Activated CD4-positive, CD25-positive, alpha-beta regulatory T cell (primary cell): Measurements from ENCODE around the gene CA9.

ENCODE experiments used
- DNase-seq, 4 experiments: peaks; one replicate each; lab custom pipeline; 2025; lab: John Stamatoyannopoulos, UW

The CA9 gene

DNA sequence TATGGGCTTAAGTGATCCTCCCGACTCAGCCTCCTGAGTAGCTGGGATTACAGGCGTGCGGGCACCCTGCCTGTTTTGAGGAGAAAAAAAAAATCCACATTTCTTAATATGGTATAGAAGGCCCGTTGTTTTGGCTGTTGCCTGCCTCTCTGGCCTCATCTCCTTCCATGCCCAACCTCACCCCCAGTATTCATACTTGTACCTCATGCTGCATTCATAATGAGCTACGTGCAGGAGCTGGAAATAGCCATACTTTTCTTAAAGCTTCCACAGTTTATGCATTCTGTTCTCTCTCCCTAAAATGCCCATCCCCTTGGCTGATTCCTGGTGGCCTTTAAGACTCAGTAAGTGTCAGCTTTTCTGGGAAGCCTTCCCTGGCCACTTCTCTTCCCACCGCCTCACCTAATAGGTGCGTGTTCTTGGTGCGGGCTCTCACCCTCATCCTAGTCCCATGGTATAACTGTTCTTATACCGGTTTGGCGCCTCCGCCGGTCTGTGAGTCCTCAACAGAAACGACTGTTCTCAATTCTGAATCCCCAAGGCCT lies 18.1 kb downstream of the CA9 start:
- no peak for DNase-seq

DNA sequence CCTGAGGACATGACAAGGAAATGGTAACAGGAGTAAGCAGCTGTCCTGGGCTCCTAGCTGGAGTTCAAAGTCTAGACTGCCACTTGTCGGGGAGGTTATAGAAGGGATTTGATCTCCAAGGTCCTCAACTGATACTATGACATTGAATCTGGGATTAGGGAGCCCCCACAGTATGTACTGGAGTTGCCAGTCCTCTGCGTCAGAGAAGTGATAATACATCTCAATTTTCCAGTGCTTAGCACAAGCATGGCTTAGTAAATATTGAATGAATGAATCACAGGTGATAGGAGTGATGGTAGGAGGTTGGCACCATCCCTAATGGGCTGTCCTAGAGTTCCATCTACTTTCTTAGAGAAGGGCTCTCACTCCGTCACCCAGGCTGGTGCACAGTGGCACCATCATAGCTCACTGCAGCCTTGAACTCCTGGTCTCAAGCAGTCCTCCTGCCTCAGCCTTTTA lies 22.2 kb downstream of the CA9 start:
- no peak for DNase-seq

DNA sequence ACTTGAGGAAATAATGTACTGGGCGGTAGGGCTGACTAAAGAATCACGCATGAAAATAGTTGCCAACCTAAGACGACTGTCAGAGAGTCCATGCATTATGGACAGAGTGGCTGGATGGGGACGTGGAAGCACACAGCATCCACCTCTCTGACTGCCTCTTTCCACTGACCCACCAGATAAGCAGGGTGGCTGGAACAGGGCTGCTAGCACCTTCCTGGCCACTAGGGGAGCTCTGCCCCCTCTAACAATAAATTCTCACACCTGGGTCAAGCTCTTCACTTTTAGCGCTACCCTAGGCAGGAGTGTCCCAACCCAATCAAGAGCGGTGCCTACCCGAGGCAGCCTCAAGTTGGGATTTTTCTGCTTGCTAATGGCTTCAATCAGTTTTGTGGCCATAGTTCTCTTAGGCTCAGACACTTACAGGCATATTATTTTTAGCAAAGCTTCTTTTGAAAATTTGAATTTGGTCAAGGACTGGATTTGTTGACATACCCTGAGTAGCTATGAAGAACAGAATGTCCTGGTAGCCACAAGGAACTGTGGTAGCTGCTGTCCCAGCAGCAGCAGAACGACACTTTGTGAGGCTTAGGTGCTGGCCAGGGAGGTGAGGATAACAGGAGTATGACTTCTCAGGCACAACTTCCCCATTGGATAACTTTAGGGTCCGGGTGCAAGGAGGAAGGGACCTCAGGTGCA lies 22.9 kb downstream of the CA9 start:
- peak; percentile 12 to 38 (median 20) for DNase-seq

DNA sequence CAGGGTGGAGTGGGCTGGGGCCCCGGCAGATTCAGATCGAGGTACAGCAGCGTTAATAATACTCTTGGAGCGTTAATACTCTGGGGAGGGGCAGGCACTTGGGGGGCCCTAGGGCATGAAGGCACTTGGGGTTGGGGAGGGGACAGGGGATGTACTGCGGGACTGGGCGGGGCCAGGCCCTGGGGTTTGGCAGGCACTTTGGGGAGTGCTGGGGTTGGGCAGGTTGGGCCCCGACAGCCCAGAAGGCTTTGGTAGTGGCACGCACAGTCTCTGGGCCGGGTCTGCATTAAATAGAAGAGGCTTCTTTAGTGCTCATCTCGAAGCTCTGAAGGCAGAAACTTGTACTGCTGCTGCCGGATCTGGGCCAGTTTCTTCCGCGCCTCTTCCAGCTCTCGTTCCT lies 23.8 kb downstream of the CA9 start:
- no peak for DNase-seq

DNA sequence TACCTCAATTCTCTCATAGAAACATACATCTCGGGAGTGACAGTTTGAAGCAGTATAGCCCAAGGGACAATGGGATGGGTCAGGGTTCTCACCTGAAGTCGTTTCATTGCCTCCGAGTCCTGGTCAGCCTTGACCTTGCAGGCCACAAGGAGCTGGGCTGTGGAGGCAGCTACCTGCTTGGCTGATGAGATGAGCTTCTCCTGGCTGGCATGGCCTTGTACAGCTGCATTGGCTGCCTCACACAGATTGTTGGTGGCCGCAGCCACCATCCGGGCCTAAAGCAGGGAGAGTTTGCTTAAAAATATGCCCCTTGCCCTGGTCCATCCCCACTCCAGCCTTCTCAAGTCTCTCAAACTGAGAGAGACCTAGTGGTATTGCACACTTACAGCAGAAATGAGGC lies 24.5 kb downstream of the CA9 start:
- DNase-seq, result no peak

DNA sequence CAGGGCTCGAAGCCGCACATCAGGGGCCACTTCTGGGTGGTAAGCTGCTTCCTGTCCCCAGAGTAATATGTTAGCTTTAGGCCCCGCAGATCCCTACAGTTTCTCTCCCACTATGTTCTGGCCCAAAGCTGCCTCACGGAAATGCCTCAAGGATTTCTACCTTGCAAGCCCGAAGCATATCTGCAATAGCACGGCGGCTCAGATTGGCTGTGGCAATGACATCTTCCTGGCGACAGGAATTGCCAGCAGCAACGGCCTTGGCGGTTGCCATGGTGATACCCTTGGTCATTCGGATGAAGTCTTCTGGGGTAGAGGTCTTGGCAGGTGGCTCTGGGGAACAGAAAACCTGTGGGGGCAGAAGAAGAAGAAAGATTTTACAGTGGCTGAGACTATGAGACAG lies 26.3 kb downstream of the CA9 start:
- no peak for DNase-seq

DNA sequence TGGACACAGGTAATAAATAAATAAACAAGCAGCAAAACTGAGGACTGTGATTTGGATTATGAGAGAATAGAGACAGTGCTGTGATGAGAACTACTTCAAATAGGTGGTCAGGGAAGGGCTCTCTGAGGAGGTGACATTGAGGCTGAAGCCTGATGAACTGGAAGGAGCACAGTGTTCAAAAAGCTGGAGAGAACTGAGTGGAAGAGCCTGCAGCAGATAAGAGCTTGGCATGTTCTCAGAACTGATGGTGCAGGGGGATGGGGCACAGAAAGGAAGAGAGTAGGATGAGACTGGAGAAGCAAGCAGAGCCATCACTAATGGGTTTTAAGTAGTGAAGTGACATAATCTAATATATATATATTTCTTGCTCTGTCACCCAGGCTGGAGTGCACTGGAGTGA lies 27.2 kb downstream of the CA9 start:
- DNase-seq, result no peak

DNA sequence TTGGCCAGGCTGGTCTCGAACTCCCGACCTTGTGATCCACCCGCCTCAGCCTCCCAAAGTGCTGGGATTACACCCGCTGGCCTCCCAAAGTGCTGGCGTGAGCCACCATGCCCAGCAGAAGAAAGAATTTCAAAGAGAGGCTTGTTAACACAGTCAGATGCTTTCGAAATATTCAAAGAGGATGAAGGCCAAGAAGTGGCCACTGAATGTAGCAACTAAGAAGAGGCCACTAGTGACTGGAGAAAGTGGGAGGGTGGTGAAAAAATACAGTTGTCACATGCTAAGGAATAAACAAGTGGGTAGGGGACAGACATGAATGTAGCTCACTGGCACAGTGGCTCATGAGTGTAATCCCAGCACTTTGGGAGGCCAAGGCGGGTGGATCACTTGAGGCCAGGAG lies 29.0 kb downstream of the CA9 start:
- DNase-seq, result no peak

DNA sequence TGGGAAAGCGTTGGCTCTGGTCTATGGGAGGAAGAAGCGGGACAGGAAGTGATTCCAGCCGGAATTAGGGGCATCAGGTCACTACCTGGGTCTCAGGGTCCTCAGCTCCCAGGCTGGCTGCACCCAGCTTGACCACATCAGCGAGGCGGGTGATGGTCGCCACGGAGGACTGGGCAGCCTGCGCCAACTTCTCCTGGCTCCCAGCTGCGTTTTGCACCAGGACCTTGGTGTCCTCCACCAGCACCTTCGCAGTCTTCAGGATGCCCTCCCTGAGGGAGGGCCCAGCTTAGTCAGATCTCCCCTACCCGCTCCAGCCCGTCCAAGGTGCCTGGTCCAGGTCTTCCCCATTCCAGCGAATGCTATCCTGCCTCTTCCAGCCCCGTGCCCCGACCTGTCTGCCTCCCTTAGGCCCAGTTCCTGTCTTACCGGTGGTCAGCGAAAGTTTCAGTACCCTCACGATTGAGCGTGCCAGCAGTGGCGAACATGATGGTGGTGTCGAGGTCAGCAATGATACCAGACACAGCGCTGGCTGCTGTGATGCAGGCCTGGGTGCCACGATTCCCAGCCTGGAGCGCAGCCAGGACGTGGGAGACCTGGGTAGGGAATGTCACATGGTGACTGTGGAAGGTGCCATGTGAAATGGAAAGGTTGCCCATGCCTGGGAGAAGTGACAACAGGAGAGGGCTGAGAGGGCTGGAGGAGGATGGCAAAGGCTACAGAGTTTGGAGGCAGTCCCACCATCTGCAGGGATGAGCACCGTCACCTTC lies 30.4 kb downstream of the CA9 start:
- DNase-seq, result no peak

DNA sequence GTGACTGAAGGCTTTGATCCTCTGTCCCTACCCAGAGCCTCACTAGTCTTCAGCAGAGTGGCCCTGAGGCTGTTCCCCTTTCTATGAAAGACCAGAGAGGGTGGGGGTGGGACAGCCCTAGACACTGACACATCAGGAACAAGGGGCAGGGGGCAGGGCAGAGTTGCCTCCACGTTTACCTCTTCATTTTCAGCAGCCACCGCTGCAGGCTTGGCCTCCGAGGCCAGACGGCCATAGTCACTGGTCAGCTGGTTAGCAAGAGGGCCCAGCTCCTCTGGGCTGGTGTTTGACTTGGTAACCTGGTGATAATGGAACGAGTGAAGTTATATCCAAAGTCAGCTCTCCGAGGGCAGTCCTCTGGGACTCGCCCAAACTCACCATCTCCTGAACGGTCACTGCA lies 31.6 kb downstream of the CA9 start:
- DNase-seq, result no peak

DNA sequence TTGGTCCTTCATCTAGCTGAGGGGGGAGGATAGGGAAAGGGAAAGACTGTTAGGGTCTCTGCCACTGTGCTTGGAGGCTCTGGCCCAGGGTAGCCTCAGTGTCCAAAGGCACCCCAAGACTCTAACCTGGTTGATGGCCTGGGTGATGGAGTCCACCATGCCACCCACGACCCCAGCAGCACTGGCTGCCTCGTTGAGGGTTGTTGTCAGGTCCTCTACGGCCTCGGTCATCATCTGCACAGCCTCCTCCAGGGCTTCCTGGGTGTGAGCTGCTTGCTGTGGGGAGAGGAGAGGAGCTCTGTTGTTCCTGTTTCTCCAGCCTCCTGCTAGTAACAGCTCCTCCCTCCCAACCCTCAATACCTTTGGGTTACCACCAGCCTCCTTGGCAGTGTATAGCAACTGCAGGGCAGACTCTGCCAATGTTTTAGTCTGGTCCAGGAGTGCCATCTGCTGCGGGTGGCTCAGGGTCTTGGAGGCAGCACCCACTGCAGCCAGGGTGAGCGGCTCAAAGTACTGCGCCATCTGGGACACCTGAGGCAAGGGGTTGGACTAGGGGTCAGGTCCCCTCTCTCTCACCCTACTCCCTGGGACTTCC lies 32.2 kb downstream of the CA9 start:
- DNase-seq, result no peak

DNA sequence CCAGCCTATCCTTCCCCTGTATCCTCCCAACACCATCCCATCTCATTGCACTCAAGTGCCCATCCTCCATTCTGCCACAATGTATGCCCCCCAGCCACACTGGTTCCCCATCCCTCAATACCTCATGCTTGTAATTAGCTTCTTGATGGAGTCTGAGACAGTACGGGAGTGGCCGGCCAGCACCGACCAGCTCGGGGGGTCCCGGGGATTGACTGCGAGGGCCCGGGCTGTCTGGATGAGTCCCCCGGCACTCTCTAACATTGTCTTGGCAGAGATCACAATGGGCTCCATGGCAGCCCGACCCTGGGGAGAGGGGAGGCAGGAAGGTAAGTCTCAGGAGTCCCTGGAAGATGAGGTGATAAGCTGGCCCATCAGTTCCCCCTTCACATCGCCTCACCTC lies 33.2 kb downstream of the CA9 start:
- no peak for DNase-seq

DNA sequence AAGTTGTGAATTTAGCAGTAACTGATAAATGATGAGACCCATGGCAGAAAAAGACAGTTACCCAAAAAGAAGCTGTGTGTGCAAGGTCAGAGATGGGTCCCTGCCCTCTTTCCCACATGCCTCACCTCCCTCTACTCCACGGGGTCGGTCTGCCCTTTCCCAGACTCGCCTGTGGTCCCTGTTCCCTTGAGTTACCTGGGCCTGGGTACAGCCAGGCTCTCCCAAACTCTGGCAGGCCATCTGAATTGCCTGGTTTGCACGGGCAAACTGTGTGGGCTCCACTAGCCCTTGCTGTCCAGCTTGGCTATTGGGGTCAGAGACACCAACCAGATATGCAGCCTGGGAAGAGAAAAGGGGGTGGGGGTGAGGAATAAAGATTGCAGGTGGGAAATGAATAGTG lies 34.4 kb downstream of the CA9 start:
- DNase-seq, result no peak

DNA sequence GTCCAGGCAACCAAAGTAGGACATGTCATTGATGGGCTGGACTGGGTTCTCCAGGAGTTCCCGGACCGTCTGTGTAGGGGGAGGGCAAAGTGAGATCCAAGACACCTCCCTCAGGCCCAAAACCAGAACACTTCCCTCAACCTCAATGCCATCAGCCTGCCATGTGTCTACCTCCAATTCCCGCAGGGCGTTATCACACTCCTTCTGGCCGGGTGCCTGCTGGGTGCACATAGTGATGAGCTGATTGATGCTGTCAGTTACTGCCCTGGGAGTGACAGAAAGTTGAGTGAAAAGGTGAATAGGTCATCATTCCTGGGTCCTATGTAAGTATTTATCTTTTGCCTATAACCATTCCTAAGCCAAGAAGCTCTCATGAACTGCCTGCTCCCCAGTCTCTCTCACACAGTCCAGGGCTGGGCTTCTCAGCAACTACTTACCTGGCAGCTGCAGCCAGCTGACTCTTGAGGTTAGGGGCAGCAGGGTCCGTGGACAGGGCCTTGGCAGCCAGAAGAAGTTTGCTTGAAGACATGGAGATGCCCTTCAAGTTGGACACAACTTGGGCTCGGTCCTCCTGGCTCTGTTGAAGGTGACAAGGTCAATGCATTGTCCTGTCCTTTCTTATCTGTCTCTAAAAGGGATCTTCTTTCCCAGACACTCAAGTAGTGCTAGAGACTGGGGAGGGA lies 37.2 kb downstream of the CA9 start:
- DNase-seq, result no peak

DNA sequence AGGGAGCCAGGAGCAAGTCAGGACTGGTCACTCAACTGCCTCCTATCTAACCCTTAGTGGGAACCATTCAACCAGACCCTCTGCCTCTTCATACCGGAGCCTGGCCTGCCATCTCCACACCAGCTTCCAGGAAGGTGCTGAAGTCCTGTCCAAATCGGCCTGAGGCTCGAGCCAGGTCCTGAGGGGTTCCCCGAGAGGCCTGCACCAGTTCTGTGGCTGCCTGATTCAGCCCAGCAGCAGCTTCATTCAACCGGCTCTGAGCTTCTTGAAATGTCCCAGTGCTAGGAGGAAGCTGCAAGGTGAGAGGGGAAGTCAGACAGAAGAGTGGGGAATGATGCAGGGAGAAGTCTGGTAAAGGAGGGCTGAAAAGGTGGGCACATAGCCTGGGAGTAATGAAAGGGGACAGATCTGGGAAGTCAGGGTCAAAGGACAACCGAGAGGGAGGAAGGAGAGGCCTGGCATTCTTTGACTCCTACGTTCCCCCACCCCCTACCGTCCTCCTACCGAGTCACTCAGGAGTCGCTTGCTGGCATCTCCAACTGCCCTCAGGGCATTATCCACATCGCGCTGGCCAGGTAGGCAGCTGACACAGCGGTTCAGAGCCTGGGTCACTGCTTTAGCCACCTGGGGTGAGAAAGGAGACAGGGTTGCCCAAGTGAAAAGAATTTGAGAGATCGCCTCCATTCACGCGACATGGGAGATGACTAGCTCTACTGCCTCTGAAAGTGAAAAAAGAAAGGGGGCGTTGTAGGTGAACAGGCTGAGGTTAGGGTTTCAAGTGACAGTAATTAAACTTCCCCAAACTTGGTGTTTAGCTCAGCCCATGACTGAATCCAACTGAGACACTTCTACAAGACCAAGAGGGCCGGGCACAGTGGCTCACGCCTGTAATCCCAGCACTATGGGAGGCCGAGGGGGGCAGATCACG lies 38.0 kb downstream of the CA9 start:
- DNase-seq, result no peak

DNA sequence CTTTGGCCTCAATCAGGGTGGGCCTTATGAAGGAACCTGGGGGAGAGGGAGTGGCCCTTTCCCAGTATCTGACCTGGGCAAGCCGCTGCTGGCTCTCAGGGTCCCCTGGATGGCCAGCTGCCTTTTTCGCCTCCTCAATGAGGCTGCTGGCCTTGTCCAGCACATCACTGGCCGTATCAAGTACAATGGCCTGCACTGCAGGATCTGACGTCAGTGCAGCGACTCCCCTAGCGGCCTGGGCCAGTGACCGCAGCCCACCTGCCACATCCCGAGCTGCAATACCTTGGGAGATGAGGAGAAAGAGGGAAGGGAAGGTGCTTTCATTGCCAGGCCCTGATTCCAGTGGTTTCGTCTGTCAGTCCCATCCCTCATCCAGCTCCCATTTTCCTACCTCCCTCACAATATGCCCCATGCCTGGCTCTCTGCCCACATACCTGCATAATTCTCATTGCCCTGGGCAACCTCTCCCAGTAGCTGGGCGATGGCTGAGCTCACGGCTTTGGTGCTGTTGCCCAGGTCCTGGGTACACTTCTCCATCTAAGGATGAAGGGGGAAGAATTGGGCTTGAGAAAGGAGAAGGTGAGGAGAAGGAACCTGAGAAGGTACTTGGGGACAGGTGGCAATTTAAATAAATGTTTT lies 39.2 kb downstream of the CA9 start:
- no peak for DNase-seq

DNA sequence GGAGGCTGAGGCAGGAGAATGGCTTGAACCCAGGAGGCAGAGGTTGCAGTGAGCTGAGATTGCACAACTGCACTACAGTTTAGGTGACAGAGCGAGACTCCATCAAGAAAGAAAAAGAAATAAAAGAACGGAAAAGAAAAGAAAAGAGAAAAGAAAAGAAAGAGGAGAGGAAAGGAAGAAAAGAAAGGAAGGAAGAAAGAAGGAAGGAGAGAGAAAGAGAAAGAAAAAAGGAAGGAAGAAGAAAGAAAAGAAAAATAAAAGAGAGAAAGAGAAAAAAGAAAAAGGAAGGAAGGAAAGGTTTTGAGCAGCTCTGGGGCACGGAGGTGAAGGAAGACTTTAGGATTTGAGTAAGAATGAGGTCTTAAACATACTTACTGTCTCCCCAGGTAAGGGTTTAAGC lies 39.9 kb downstream of the CA9 start:
- no peak for DNase-seq

DNA sequence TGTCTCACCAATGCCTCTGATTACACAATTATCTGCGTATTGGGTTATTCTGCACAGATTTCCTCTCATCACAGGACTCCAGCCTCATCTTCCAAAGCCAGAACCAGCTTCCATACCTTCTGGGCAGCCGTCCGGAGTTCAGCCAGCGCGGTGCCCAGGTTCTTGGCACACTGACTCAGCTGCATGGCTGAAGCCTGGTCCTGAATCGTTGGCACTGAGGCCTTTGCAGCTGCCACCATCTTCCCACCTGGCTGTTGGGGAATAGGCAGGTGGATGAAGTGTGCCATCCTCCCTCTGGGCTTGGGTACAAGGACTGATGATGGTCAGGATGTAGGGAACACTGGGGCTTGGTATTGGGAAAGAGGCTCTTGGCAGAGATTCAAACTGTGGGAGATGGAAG lies 40.4 kb downstream of the CA9 start:
- no peak for DNase-seq

DNA sequence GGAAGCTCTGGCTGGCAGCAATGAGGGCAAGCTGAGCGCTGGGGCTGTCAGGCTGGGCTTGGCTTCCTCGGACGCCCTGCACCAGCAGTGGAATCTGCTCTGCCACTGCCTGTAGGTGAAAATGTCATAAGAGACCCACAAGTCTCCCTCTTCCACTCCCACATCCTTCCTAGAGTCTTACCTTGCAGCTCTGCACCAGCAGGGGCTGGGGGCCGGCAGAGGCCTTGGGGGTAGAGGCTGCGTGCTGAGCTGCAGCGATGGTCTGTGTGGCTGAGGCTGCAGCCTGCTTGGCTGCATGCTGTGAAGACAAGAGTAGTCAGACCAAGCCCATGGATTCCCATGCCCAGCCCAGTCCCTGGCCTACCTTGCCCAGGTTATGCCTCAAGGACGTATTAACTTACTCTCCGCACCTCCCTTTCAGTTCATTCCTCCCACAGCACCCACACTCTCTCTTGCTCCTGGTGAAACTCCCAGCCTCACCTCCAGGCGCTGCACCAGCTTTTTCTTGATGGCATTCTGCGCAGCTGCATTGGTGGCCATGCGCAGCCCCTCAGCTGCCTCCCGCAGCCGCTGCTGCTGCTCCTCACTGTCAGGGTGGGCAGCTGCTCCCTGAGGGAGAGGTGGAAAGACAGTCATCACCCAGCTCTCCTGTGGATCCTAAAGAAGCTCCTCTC lies 41.0 kb downstream of the CA9 start:
- DNase-seq, result no peak

DNA sequence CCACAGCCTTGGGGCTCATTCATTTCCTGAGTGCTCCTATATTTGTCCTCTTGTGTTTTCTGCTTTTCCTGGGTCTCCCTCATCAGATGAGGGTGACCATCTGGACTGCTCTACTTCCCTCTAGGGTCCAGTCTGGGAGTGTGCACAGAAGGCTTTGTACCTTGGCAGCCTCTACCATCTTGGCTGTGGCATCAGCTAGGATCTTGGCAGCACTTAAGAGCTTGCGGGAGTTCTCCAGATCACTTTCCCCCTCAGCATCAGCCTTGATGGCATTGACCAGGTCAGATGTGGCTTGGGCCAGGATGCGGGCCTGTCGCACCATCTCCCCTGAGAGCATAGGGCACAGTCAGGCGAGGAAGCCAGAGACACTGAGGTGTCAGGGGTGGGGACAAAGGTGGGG lies 42.5 kb downstream of the CA9 start:
- no peak for DNase-seq
